OCI-LY7 (cell line): ENCODE measurements around the gene KDM2B. TPM values are rescaled to one million over a fixed set of nuclear protein-coding genes. Genes with fewer than 3 reads are reported as not detected.

ENCODE experiments used
- BruUV-seq: library from RNA; stranded (reverse); fragments of 400-500 nt; replicated peaks from 2 replicates; lab custom pipeline; 2021; lab: Mats Ljungman, UMichigan
- CTCF ChIA-PET: fragments of 300-600 bp; sonication (Branson Sonifier 250); formaldehyde crosslinking; loops from one replicate; lab custom pipeline; 2022; ENCODE audit warnings: antibody characterized with exemption; ENCODE audit not compliant: unreplicated experiment; lab: Charles Lee
- POLR2A ChIA-PET: fragments of 300-600 bp; sonication (Branson Sonifier 250); formaldehyde crosslinking; loops from one replicate; lab custom pipeline; 2022; ENCODE audit warnings: antibody characterized with exemption; lab: Charles Lee
- DNase-seq: peaks from one replicate; pipeline ENCODE4 v3.0.0-alpha.2; 2015; ENCODE audit warnings: low spot score
- H2AFZ ChIP-seq: fragments of 200-600 bp; sonication (generic), shearing (Covaris generic); 2 replicates; pipeline ENCODE4 v1.6.1; 2014; ENCODE audit warnings: mild to moderate bottlenecking, antibody characterized with exemption, low read length, moderate library complexity
- H3K27ac ChIP-seq: fragments of 200-600 bp; sonication (generic); 2 replicates; pipeline ENCODE4 v1.5.1; 2014; ENCODE audit warnings: mixed run types, low read depth, mild to moderate bottlenecking, moderate library complexity, low read length, inconsistent platforms; ENCODE audit not compliant: poor library complexity, severe bottlenecking
- H3K36me3 ChIP-seq: fragments of 200-600 bp; sonication (generic); 2 replicates; pipeline ENCODE4 v1.6.1; 2014; ENCODE audit warnings: mild to moderate bottlenecking, antibody characterized with exemption, low read length, moderate library complexity, mixed read lengths; ENCODE audit not compliant: insufficient read depth
- H3K4me1 ChIP-seq: fragments of 200-600 bp; sonication (generic); 2 replicates; pipeline ENCODE4 v1.5.1; 2014; ENCODE audit warnings: mild to moderate bottlenecking, low read length; ENCODE audit not compliant: insufficient read depth, poor library complexity, severe bottlenecking
- H3K4me2 ChIP-seq: fragments of 200-600 bp; sonication (generic); 2 replicates; pipeline ENCODE4 v1.6.1; 2014; ENCODE audit warnings: mild to moderate bottlenecking, low read length
- H3K4me3 ChIP-seq: fragments of 200-600 bp; sonication (generic); 2 replicates; pipeline ENCODE4 v1.5.1; 2014; ENCODE audit warnings: mild to moderate bottlenecking, low read depth, low read length; ENCODE audit not compliant: poor library complexity, severe bottlenecking
- H3K79me2 ChIP-seq: fragments of 200-600 bp; sonication (generic); 2 replicates; pipeline ENCODE4 v1.6.1; 2016; ENCODE audit warnings: low read depth, mild to moderate bottlenecking, low read length, moderate library complexity, mixed read lengths; ENCODE audit not compliant: insufficient read depth
- H3K9me2 ChIP-seq: fragments of 200-600 bp; sonication (generic); 2 replicates; pipeline ENCODE4 v1.6.1; 2016; ENCODE audit warnings: mild to moderate bottlenecking, low read length, mixed read lengths; ENCODE audit not compliant: insufficient read depth
- H3K9me3 ChIP-seq: fragments of 200-600 bp; sonication (generic); 2 replicates; pipeline ENCODE4 v1.6.1; 2014; ENCODE audit warnings: mild to moderate bottlenecking, mixed run types, low read length, mixed read lengths
- H4K20me1 ChIP-seq: fragments of 200-600 bp; sonication (generic); 2 replicates; pipeline ENCODE4 v1.6.1; 2014; ENCODE audit warnings: mild to moderate bottlenecking, antibody characterized with exemption, low read length, moderate library complexity, mixed read lengths; ENCODE audit not compliant: insufficient read depth
- EZH2phosphoT487 ChIP-seq: fragments of 200-600 bp; sonication (generic); IDR thresholded peaks from 2 replicates; pipeline ENCODE4 v1.6.1; 2018; ENCODE audit warnings: low read depth, borderline replicate concordance, mild to moderate bottlenecking, mixed run types, antibody characterized with exemption, low read length, moderate library complexity, mixed read lengths
- intact Hi-C: fragments of 100-400 bp; cut with micrococcal nuclease; formaldehyde crosslinking; loops from one replicate; pipeline ENCODE4 v1.10.0; 2022; ENCODE audit not compliant: unreplicated experiment
- total RNA-seq, 2 experiments: library from RNA; depleted of rRNA in 1 of 2; stranded (reverse); fragments of >200 nt in 1 of 2; shearing (Covaris generic) in 1 of 2; gene quantifications; 2 replicates each; pipeline ENCODE4 v1.2.3, GENCODE V29; 2014 to 2022
- TF ChIP-seq, protein P1 (sequence below): fragments of 200-600 bp; sonication (generic); conservative IDR thresholded peaks from 2 replicates; pipeline ENCODE4 v1.5.1; 2014; ENCODE audit warnings: mild to moderate bottlenecking, antibody characterized with exemption, low read length, moderate library complexity, mixed read lengths

Gene KDM2B
- total RNA-seq, 2 experiments from 2014 or later, result 78.5 to 88.0 TPM

- H4K20me1 ChIP-seq, result no peaks in the 10 kb centered on the region
- H3K79me2 ChIP-seq, result no peaks in the 10 kb centered on the region
- TF ChIP-seq EZH2phosphoT487, result no peak
- TF ChIP-seq, protein P1, sequence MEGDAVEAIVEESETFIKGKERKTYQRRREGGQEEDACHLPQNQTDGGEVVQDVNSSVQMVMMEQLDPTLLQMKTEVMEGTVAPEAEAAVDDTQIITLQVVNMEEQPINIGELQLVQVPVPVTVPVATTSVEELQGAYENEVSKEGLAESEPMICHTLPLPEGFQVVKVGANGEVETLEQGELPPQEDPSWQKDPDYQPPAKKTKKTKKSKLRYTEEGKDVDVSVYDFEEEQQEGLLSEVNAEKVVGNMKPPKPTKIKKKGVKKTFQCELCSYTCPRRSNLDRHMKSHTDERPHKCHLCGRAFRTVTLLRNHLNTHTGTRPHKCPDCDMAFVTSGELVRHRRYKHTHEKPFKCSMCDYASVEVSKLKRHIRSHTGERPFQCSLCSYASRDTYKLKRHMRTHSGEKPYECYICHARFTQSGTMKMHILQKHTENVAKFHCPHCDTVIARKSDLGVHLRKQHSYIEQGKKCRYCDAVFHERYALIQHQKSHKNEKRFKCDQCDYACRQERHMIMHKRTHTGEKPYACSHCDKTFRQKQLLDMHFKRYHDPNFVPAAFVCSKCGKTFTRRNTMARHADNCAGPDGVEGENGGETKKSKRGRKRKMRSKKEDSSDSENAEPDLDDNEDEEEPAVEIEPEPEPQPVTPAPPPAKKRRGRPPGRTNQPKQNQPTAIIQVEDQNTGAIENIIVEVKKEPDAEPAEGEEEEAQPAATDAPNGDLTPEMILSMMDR, result no peak
- H3K4me3 ChIP-seq, result no peak overlapping the region
- no peak overlapping the region for H3K27ac ChIP-seq
- H2AFZ ChIP-seq, result peak overlapping the region; percentile 95
- no peak for DNase-seq
- peak overlapping the region; percentile 33 for H3K4me2 ChIP-seq
- ChIA-PET CTCF (no interaction called here), POLR2A (interaction anchor here (0.6 to 1.3 kb wide), 4 partner anchors 49 to 1245 kb away, joined by 3 to 4 read pairs (median 4); no protein-coding TSS in a partner anchor)
- H3K4me1 ChIP-seq, result peaks cover 14% of the 10 kb centered on the region
- peaks cover 14% of the 10 kb centered on the region; the same call in 1 of the 2 replicates for H3K36me3 ChIP-seq
- intact Hi-C loops, result no loop called here
- no peaks in the 10 kb centered on the region for H3K9me3 ChIP-seq
- BruUV-seq, result no TSS peak
- no peaks in the 10 kb centered on the region for H3K9me2 ChIP-seq
Measured at GRCh38 chr12:121568971-121569751, 11.7 kb downstream of the KDM2B start.

GRCh38 chr12:121568518-121568917 is 12.3 kb downstream of the KDM2B start:
- ChIA-PET POLR2A (interaction anchor here (0.5 to 1.3 kb wide), 5 partner anchors 17 to 1245 kb away, joined by 3 to 4 read pairs (median 3); no protein-coding TSS in a partner anchor), CTCF (interaction anchor here (1.2 kb wide), 1 partner anchor 11 kb away, joined by 3 read pairs; no protein-coding TSS in a partner anchor)
- TF ChIP-seq EZH2phosphoT487, result no peak
- TF ChIP-seq, protein P1, result no peak
- H3K4me1 ChIP-seq, result peaks cover 14% of the 10 kb centered on the region
- H3K4me3 ChIP-seq, result no peak overlapping the region
- peak overlapping the region; percentile 95 for H2AFZ ChIP-seq
- H3K9me2 ChIP-seq, result no peaks in the 10 kb centered on the region
- H3K27ac ChIP-seq, result no peak overlapping the region
- H3K36me3 ChIP-seq, result 0 out of 2 replicates have a peak, but pooled peaks cover 10% of the 10 kb centered on the region
- no peaks in the 10 kb centered on the region for H4K20me1 ChIP-seq
- no peaks in the 10 kb centered on the region for H3K79me2 ChIP-seq
- peak; percentile 51 for DNase-seq
- no peaks in the 10 kb centered on the region for H3K9me3 ChIP-seq
- BruUV-seq, result no TSS peak
- peak overlapping the region; percentile 33 for H3K4me2 ChIP-seq
- intact Hi-C loops, result no loop called here
